HEK293 (cell line): ENCODE data around the gene AVP.

Experiments
- CTCF ChIA-PET: fragments of 350-600 bp; formaldehyde crosslinking; extraction: SDS; loops from one replicate; lab custom pipeline; 2021; ENCODE audit warnings: antibody characterized with exemption; lab: Yijun Ruan, JAX
- POLR2A ChIA-PET: fragments of 300-600 bp; formaldehyde crosslinking; extraction: SDS; loops from one replicate; lab custom pipeline; 2020; ENCODE audit warnings: antibody characterized with exemption, inconsistent platforms; lab: Yijun Ruan, JAX
- H3K27ac ChIP-seq: fragments of 200-500 bp; sonication (Bioruptor generic); 2 replicates; pipeline ENCODE4 v1.5.1; 2014; ENCODE audit warnings: low read depth, low read length, control low read depth, inconsistent platforms; ENCODE audit errors: extremely low read depth
- H3K36me3 ChIP-seq, 2 experiments: fragments of 200-500 bp in 1 of 2; sonication (Bioruptor generic) in 1 of 2; 1 replicate in 1 of 2; 2 replicates in 1 of 2; pipeline ENCODE4 v1.5.1; 2014 to 2017; ENCODE audit warnings: inconsistent platforms in 2 of 2, low read length in 2 of 2; ENCODE audit not compliant: control insufficient read depth in 2 of 2, insufficient read depth in 1 of 2
- H3K4me1 ChIP-seq: fragments of 200-500 bp; sonication (Bioruptor generic); 2 replicates; pipeline ENCODE4 v1.5.1; 2014; ENCODE audit warnings: mild to moderate bottlenecking, low read length, inconsistent platforms; ENCODE audit not compliant: control insufficient read depth, insufficient read depth
- H3K4me3 ChIP-seq: 2 replicates; pipeline ENCODE4 v1.5.1; 2011; ENCODE audit warnings: low read depth, mild to moderate bottlenecking, control low read depth, low read length, moderate library complexity
- H3K9me3 ChIP-seq: fragments of 200-500 bp; sonication (Bioruptor generic); 2 replicates; pipeline ENCODE4 v1.5.1; 2014; ENCODE audit warnings: low read depth, low read length, inconsistent platforms; ENCODE audit not compliant: control insufficient read depth, insufficient read depth
- CTCF ChIP-seq: fragments of 450-650 bp; formaldehyde crosslinking; IDR thresholded peaks from 2 replicates; pipeline ENCODE4 v1.5.1; 2016; ENCODE audit warnings: missing biosample characterization, missing genetic modification characterization
- HOXA7 ChIP-seq: sonication (generic); formaldehyde crosslinking; IDR thresholded peaks from 2 replicates; pipeline ENCODE4 v1.8.1; 2022; ENCODE audit warnings: missing genetic modification reagents, borderline replicate concordance
- KLF7 ChIP-seq: fragments of 450-650 bp; formaldehyde crosslinking; IDR thresholded peaks from 2 replicates; pipeline ENCODE4 v1.5.1; 2016; ENCODE audit warnings: missing biosample characterization, missing genetic modification characterization, borderline replicate concordance
- REPIN1 ChIP-seq: fragments of 450-650 bp; formaldehyde crosslinking; IDR thresholded peaks from 2 replicates; pipeline ENCODE4 v1.5.1; 2017; ENCODE audit warnings: missing biosample characterization, missing genetic modification characterization, low read depth
- ZBTB49 ChIP-seq: fragments of 450-650 bp; formaldehyde crosslinking; IDR thresholded peaks from 2 replicates; pipeline ENCODE4 v1.5.1; 2016; ENCODE audit warnings: missing biosample characterization, missing genetic modification characterization, low read depth
- ZNF132 ChIP-seq: fragments of 450-650 bp; formaldehyde crosslinking; IDR thresholded peaks from 2 replicates; pipeline ENCODE4 v1.5.1; 2017; ENCODE audit warnings: missing biosample characterization, missing genetic modification characterization, borderline replicate concordance
- ZNF175 ChIP-seq: fragments of 450-650 bp; formaldehyde crosslinking; IDR thresholded peaks from 2 replicates; pipeline ENCODE4 v1.5.1; 2016; ENCODE audit warnings: missing biosample characterization, missing genetic modification characterization
- ZNF366 ChIP-seq: fragments of 450-650 bp; formaldehyde crosslinking; conservative IDR thresholded peaks from 2 replicates; pipeline ENCODE4 v1.5.1; 2016; ENCODE audit warnings: missing biosample characterization, missing genetic modification characterization
- ZNF433 ChIP-seq: fragments of 450-650 bp; formaldehyde crosslinking; IDR thresholded peaks from 2 replicates; pipeline ENCODE4 v1.5.1; 2016; ENCODE audit warnings: missing biosample characterization, missing genetic modification characterization, low read depth
- ZNF488 ChIP-seq: fragments of 450-650 bp; formaldehyde crosslinking; IDR thresholded peaks from 2 replicates; pipeline ENCODE4 v1.5.1; 2016; ENCODE audit warnings: missing biosample characterization, missing genetic modification characterization
- ZNF549 ChIP-seq: fragments of 450-650 bp; IDR thresholded peaks from 2 replicates; pipeline ENCODE4 v1.5.1; 2018; ENCODE audit warnings: missing biosample characterization, missing genetic modification characterization, mild to moderate bottlenecking, inconsistent platforms, moderate library complexity
- ZNF776 ChIP-seq: fragments of 450-650 bp; formaldehyde crosslinking; IDR thresholded peaks from 2 replicates; pipeline ENCODE4 v1.5.0; 2017; ENCODE audit warnings: missing biosample characterization, missing genetic modification characterization, borderline replicate concordance
- TF ChIP-seq, protein P1 (sequence below): fragments of 450-650 bp; formaldehyde crosslinking; IDR thresholded peaks from 2 replicates; pipeline ENCODE4 v1.5.1; 2016; ENCODE audit warnings: missing biosample characterization, missing genetic modification characterization
- TF ChIP-seq, protein P2 (sequence below): fragments of 450-650 bp; formaldehyde crosslinking; IDR thresholded peaks from 2 replicates; pipeline ENCODE4 v1.5.1; 2016; ENCODE audit warnings: missing biosample characterization, missing genetic modification characterization
- TF ChIP-seq, protein P3 (sequence below): fragments of 450-650 bp; formaldehyde crosslinking; IDR thresholded peaks from 2 replicates; pipeline ENCODE4 v1.5.1; 2016; ENCODE audit warnings: missing biosample characterization, missing genetic modification characterization

AVP gene

GRCh38 chr20:3081641-3082040 lies 2.9 kb downstream of the AVP start:
- no peak overlapping the region for H3K4me3 ChIP-seq
- TF ChIP-seq ZNF433: no peak
- TF ChIP-seq, protein P1, sequence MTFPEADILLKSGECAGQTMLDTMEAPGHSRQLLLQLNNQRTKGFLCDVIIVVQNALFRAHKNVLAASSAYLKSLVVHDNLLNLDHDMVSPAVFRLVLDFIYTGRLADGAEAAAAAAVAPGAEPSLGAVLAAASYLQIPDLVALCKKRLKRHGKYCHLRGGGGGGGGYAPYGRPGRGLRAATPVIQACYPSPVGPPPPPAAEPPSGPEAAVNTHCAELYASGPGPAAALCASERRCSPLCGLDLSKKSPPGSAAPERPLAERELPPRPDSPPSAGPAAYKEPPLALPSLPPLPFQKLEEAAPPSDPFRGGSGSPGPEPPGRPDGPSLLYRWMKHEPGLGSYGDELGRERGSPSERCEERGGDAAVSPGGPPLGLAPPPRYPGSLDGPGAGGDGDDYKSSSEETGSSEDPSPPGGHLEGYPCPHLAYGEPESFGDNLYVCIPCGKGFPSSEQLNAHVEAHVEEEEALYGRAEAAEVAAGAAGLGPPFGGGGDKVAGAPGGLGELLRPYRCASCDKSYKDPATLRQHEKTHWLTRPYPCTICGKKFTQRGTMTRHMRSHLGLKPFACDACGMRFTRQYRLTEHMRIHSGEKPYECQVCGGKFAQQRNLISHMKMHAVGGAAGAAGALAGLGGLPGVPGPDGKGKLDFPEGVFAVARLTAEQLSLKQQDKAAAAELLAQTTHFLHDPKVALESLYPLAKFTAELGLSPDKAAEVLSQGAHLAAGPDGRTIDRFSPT (tag by site-specific recombination): no peak
- no peak for TF ChIP-seq ZNF175
- TF ChIP-seq, protein P2, sequence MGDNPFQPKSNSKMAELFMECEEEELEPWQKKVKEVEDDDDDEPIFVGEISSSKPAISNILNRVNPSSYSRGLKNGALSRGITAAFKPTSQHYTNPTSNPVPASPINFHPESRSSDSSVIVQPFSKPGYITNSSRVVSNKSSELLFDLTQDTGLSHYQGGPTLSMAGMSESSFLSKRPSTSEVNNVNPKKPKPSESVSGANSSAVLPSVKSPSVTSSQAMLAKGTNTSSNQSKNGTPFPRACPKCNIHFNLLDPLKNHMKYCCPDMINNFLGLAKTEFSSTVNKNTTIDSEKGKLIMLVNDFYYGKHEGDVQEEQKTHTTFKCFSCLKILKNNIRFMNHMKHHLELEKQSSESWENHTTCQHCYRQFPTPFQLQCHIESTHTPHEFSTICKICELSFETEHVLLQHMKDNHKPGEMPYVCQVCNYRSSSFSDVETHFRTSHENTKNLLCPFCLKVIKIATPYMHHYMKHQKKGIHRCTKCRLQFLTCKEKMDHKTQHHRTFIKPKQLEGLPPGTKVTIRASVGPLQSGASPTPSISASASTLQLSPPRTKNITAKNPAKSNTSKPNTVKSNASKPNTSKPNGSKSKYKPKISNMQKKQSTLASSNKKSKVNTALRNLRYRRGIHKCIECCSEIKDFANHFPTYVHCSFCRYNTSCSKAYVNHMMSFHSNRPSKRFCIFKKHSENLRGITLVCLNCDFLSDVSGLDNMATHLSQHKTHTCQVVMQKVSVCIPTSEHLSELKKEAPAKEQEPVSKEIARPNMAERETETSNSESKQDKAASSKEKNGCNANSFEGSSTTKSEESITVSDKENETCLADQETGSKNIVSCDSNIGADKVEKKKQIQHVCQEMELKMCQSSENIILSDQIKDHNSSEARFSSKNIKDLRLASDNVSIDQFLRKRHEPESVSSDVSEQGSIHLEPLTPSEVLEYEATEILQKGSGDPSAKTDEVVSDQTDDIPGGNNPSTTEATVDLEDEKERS (tag by site-specific recombination): no peak
- TF ChIP-seq ZBTB49 (tag by site-specific recombination): no peak
- no peak for TF ChIP-seq KLF7
- no peak for TF ChIP-seq ZNF549
- no peak for TF ChIP-seq ZNF488 (tag by site-specific recombination)
- TF ChIP-seq HOXA7 (CRISPR knock-in tag): no peak
- TF ChIP-seq, protein P3, sequence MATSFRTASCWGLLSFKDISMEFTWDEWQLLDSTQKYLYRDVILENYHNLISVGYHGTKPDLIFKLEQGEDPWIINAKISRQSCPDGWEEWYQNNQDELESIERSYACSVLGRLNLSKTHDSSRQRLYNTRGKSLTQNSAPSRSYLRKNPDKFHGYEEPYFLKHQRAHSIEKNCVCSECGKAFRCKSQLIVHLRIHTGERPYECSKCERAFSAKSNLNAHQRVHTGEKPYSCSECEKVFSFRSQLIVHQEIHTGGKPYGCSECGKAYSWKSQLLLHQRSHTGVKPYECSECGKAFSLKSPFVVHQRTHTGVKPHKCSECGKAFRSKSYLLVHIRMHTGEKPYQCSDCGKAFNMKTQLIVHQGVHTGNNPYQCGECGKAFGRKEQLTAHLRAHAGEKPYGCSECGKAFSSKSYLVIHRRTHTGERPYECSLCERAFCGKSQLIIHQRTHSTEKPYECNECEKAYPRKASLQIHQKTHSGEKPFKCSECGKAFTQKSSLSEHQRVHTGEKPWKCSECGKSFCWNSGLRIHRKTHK: no peak
- no peak for TF ChIP-seq REPIN1 (tag by site-specific recombination)
- TF ChIP-seq ZNF776 (tag by site-specific recombination): no peak
- no peak for TF ChIP-seq CTCF (tag by site-specific recombination)
- TF ChIP-seq ZNF132 (tag by site-specific recombination): no peak
- TF ChIP-seq ZNF366 (tag by site-specific recombination): no peak
- H3K36me3 ChIP-seq: no peaks in the 10 kb centered on the region
- no peaks in the 10 kb centered on the region for H3K9me3 ChIP-seq
- ChIA-PET CTCF (interaction anchor here (0.6 kb wide), 1 partner anchor 24 kb away, joined by 3 read pairs; no protein-coding TSS in a partner anchor), POLR2A (no interaction called here)
- H3K27ac ChIP-seq: no peak overlapping the region
- no peaks in the 10 kb centered on the region for H3K4me1 ChIP-seq
